Fibroblast of lung (primary cell): ENCODE data around the gene SH2D3C. TPM values are rescaled to one million over a fixed set of nuclear protein-coding genes. Genes with fewer than 3 reads are reported as not detected.
A peak's percentile ranks its signal among the peaks of the same experiment; 100 is the strongest.

ENCODE experiments used
- DNase-seq, 2 donors: peaks; one replicate each; pipeline versions ENCODE4 v3.0.0 to v3.0.0-alpha.2; 2010; ENCODE audit warnings: low read depth in 2 of 2
- H2AFZ ChIP-seq: 2 replicates; pipeline ENCODE4 v1.5.1; 2012; ENCODE audit warnings: low read length, control low read depth, inconsistent platforms
- H3K27ac ChIP-seq: 2 replicates; pipeline ENCODE4 v1.5.1; 2011; ENCODE audit warnings: low read length, control low read depth; ENCODE audit not compliant: insufficient read depth
- H3K27me3 ChIP-seq: 2 replicates; pipeline ENCODE4 v1.5.1; 2011; ENCODE audit warnings: mild to moderate bottlenecking, low read length; ENCODE audit not compliant: control insufficient read depth, insufficient read depth
- H3K36me3 ChIP-seq: 2 replicates; pipeline ENCODE4 v1.5.1; 2011; ENCODE audit warnings: low read length; ENCODE audit not compliant: control insufficient read depth, insufficient read depth
- H3K4me1 ChIP-seq: 2 replicates; pipeline ENCODE4 v1.5.1; 2011; ENCODE audit warnings: low read length; ENCODE audit not compliant: control insufficient read depth, insufficient read depth; ENCODE audit errors: extremely low read depth
- H3K4me2 ChIP-seq: 2 replicates; pipeline ENCODE4 v1.5.1; 2011; ENCODE audit warnings: low read length, control low read depth; ENCODE audit not compliant: insufficient read depth; ENCODE audit errors: extremely low read depth
- H3K4me3 ChIP-seq, 4 experiments: fragments of 200-600 bp in 1 of 4; sonication (generic) in 1 of 4; replicated peaks in 1 of 4; 2 replicates each; pipeline ENCODE4 v1.5.1; 2011 to 2016; ENCODE audit warnings: low read length in 4 of 4, low read depth in 3 of 4, mild to moderate bottlenecking in 3 of 4, control low read depth in 2 of 4, inconsistent platforms in 1 of 4, mixed read lengths in 1 of 4; ENCODE audit not compliant: insufficient read depth in 1 of 4; ENCODE audit errors: control extremely low read depth in 1 of 4
- H3K79me2 ChIP-seq: 2 replicates; pipeline ENCODE4 v1.5.1; 2012; ENCODE audit warnings: mild to moderate bottlenecking, low read length, inconsistent platforms; ENCODE audit not compliant: control insufficient read depth, insufficient read depth
- H3K9ac ChIP-seq: 2 replicates; pipeline ENCODE4 v1.5.1; 2011; ENCODE audit warnings: mild to moderate bottlenecking, low read length, control low read depth; ENCODE audit not compliant: insufficient read depth
- H3K9me3 ChIP-seq: 2 replicates; pipeline ENCODE4 v1.5.1; 2012; ENCODE audit warnings: low read depth, low read length; ENCODE audit not compliant: control insufficient read depth, insufficient read depth
- H4K20me1 ChIP-seq: 2 replicates; pipeline ENCODE4 v1.5.1; 2011; ENCODE audit warnings: low read length; ENCODE audit not compliant: control insufficient read depth, insufficient read depth; ENCODE audit errors: extremely low read depth
- EZH2 ChIP-seq: IDR thresholded peaks from 2 replicates; pipeline ENCODE4 v1.5.1; 2012; ENCODE audit warnings: low read length, control low read depth, mild to moderate bottlenecking; ENCODE audit errors: missing control alignments
- polyA plus RNA-seq, 2 donors: library from polyadenylated mRNA; depleted of rRNA in 1 of 2; stranded (reverse) in 1 of 2; unstranded in 1 of 2; fragments of >200 nt; gene quantifications; 2 replicates each; pipeline ENCODE4 v1.2.1, GENCODE V29; 2011 to 2012; ENCODE audit warnings: missing spikeins in 1 of 2
- total RNA-seq: library from RNA; depleted of rRNA; stranded (reverse); fragments of >200 nt; gene quantifications from 2 replicates; pipeline ENCODE4 v1.2.1, GENCODE V29; 2014
- TF ChIP-seq, protein P1 (sequence below), 2 donors: IDR thresholded peaks in 1 of 2; conservative IDR thresholded peaks in 1 of 2; 1 replicate in 1 of 2; 2 replicates in 1 of 2; pipeline ENCODE4 v1.5.1; 2011 to 2012; ENCODE audit warnings: low read length in 2 of 2, control low read depth in 1 of 2, inconsistent platforms in 1 of 2, low read depth in 1 of 2, mild to moderate bottlenecking in 1 of 2

The SH2D3C gene
- total and polyA plus RNA-seq, 2 donors (not counting 1 experiment from before 2014, with no cell fraction given), result 1.2 TPM; not detected in 1

- Histone ChIP-seq H3K79me2 (peaks cover 23% of the 10 kb centered on the region), H3K36me3 (peaks cover 21% of the 10 kb centered on the region), H3K27ac (no peak overlapping the region), H3K4me2 (no peak overlapping the region), H3K9ac (no peak overlapping the region), H3K27me3 (no peaks in the 10 kb centered on the region), H3K9me3 (no peaks in the 10 kb centered on the region), H2AFZ (no peak overlapping the region), H4K20me1 (no peaks in the 10 kb centered on the region), H3K4me3 (no peak overlapping the region), H3K4me1 (peaks cover 13% of the 10 kb centered on the region)
- TF ChIP-seq, protein P1, sequence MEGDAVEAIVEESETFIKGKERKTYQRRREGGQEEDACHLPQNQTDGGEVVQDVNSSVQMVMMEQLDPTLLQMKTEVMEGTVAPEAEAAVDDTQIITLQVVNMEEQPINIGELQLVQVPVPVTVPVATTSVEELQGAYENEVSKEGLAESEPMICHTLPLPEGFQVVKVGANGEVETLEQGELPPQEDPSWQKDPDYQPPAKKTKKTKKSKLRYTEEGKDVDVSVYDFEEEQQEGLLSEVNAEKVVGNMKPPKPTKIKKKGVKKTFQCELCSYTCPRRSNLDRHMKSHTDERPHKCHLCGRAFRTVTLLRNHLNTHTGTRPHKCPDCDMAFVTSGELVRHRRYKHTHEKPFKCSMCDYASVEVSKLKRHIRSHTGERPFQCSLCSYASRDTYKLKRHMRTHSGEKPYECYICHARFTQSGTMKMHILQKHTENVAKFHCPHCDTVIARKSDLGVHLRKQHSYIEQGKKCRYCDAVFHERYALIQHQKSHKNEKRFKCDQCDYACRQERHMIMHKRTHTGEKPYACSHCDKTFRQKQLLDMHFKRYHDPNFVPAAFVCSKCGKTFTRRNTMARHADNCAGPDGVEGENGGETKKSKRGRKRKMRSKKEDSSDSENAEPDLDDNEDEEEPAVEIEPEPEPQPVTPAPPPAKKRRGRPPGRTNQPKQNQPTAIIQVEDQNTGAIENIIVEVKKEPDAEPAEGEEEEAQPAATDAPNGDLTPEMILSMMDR (conservative IDR thresholded peaks at IDR 0.05 in 1 of 2, IDR thresholded peaks at IDR 0.05 in 1 of 2; ENCODE audit: low read depth in 1 of 2, low read length in 2 of 2), result no peak
- TF ChIP-seq EZH2, result no peak
- DNase-seq, result no peak
Measured at GRCh38 chr9:127806871-127807270, 28.4 kb upstream of the SH2D3C start.

DNA sequence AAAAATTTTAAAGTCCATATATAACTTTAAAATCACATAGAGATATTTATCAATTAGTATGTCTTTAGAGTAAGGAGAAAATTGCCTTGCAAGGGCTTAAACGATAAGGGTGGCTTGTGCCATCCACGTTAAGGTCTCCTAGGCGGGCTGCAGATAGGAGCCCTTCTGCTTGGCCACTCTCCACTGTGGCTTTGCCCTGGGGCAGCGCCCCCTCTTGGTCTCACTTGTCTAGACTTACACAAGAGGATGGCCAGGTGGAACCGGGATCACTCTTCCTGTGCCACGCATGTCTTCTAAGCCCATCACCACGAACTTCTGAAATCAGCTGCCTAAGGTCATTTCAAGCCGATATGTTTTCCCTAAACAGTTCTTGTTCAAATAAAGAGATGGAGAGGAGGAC is 27.2 kb upstream of the SH2D3C start:
- Histone ChIP-seq H3K27ac (no peak overlapping the region), H3K36me3 (peaks cover 21% of the 10 kb centered on the region), H3K9ac (no peak overlapping the region), H4K20me1 (no peaks in the 10 kb centered on the region), H3K4me1 (peaks cover 13% of the 10 kb centered on the region), H3K9me3 (no peaks in the 10 kb centered on the region), H3K4me2 (no peak overlapping the region), H3K79me2 (peaks cover 23% of the 10 kb centered on the region), H3K27me3 (no peaks in the 10 kb centered on the region), H2AFZ (no peak overlapping the region), H3K4me3 (no peak overlapping the region)
- peak; percentile 20 to 36 for DNase-seq
- TF ChIP-seq EZH2, result no peak
- TF ChIP-seq, protein P1 (conservative IDR thresholded peaks at IDR 0.05 in 1 of 2, IDR thresholded peaks at IDR 0.05 in 1 of 2; ENCODE audit: low read depth in 1 of 2, low read length in 2 of 2), result peak; percentile 27 to 51

GRCh38 chr9:127803507-127804352 is 25.3 kb upstream of the SH2D3C start:
- peak; percentile 35 to 39 for DNase-seq
- TF ChIP-seq, protein P1 (conservative IDR thresholded peaks at IDR 0.05 in 1 of 2, IDR thresholded peaks at IDR 0.05 in 1 of 2; ENCODE audit: low read depth in 1 of 2, low read length in 2 of 2), result no peak
- no peak for TF ChIP-seq EZH2
- Histone ChIP-seq H3K9ac (peak overlapping the region; percentile 88), H3K4me2 (peak overlapping the region; percentile 100), H3K27me3 (no peaks in the 10 kb centered on the region), H3K79me2 (peaks cover 23% of the 10 kb centered on the region), H3K4me1 (peaks cover 13% of the 10 kb centered on the region), H4K20me1 (no peaks in the 10 kb centered on the region), H3K27ac (peak overlapping the region; percentile 92), H3K4me3 (peak overlapping the region; percentile 85 to 96 (median 90)), H3K9me3 (no peaks in the 10 kb centered on the region), H3K36me3 (peaks cover 13% of the 10 kb centered on the region), H2AFZ (no peak overlapping the region)
